WTC11 (cell line): ENCODE measurements around the gene SETD7. TPM values are rescaled to one million over a fixed set of nuclear protein-coding genes. Genes with fewer than 3 reads are reported as not detected.

ENCODE experiments used
- ATAC-seq: fragments of 200-7000 bp; cut with Tn5 transposase; 2 replicates; pipeline ENCODE4 v1.10.0; 2021; ENCODE audit warnings: mild to moderate bottlenecking, moderate library complexity
- CTCF ChIA-PET: fragments of 300-600 bp; sonication (Branson Sonifier 250); formaldehyde crosslinking; loops from one replicate; lab custom pipeline; 2021; ENCODE audit warnings: antibody characterized with exemption; lab: Charles Lee
- POLR2A ChIA-PET: fragments of 350-600 bp; sonication (Branson Sonifier 250); formaldehyde crosslinking; loops from one replicate; lab custom pipeline; 2021; ENCODE audit warnings: antibody characterized with exemption; lab: Charles Lee
- DNase-seq: peaks from one replicate; pipeline ENCODE4 v3.0.0; 2021; ENCODE audit warnings: low spot score
- H3K27ac Mint-ChIP-seq: 2 replicates; pipeline ENCODE4 v1.8.0; 2021; ENCODE audit warnings: mixed read lengths
- H3K27me3 Mint-ChIP-seq: 2 replicates; pipeline ENCODE4 v1.8.0; 2021; ENCODE audit warnings: low read depth, mild to moderate bottlenecking, moderate library complexity, mixed read lengths
- H3K36me3 Mint-ChIP-seq: 2 replicates; pipeline ENCODE4 v1.8.0; 2021; ENCODE audit warnings: mixed read lengths
- H3K4me1 Mint-ChIP-seq: 2 replicates; pipeline ENCODE4 v1.8.0; 2022; ENCODE audit warnings: mixed read lengths
- H3K4me3 Mint-ChIP-seq: 2 replicates; pipeline ENCODE4 v1.8.0; 2021; ENCODE audit warnings: mild to moderate bottlenecking, moderate library complexity, mixed read lengths
- H3K9me3 Mint-ChIP-seq: 2 replicates; pipeline ENCODE4 v1.8.0; 2021; ENCODE audit warnings: mixed read lengths
- ATF2 ChIP-seq: sonication (generic); formaldehyde crosslinking; IDR thresholded peaks from 2 replicates; pipeline ENCODE4 v1.8.1; 2022; ENCODE audit warnings: low read depth, missing genetic modification reagents, borderline replicate concordance
- E2F1 ChIP-seq: sonication (generic); formaldehyde crosslinking; IDR thresholded peaks from 2 replicates; pipeline ENCODE4 v1.8.0; 2022; ENCODE audit warnings: mild to moderate bottlenecking, missing genetic modification reagents
- ELF4 ChIP-seq: sonication (generic); formaldehyde crosslinking; IDR thresholded peaks from 2 replicates; pipeline ENCODE4 v1.8.1; 2022; ENCODE audit warnings: low read depth, mild to moderate bottlenecking, moderate library complexity, missing genetic modification reagents
- ERG ChIP-seq: fragments of 250-450 bp; sonication (Bioruptor Pico); IDR thresholded peaks from 2 replicates; pipeline ENCODE4 v1.8.0; 2021; ENCODE audit warnings: mild to moderate bottlenecking
- FOXJ3 ChIP-seq: sonication (generic); formaldehyde crosslinking; IDR thresholded peaks from 2 replicates; pipeline ENCODE4 v1.9.0; 2021; ENCODE audit warnings: missing genetic modification reagents, mild to moderate bottlenecking, borderline replicate concordance
- FOXP1 ChIP-seq: sonication (generic); formaldehyde crosslinking; IDR thresholded peaks from 2 replicates; pipeline ENCODE4 v1.8.0; 2022; ENCODE audit warnings: missing genetic modification reagents, mild to moderate bottlenecking, moderate library complexity, borderline replicate concordance
- HMGA2 ChIP-seq: fragments of 250-450 bp; sonication (Bioruptor Pico); IDR thresholded peaks from 2 replicates; pipeline ENCODE4 v1.4.0; 2021; ENCODE audit warnings: mild to moderate bottlenecking, moderate library complexity
- JAZF1 ChIP-seq: fragments of 250-450 bp; sonication (Bioruptor Pico); IDR thresholded peaks from 2 replicates; pipeline ENCODE4 v1.9.0; 2021; ENCODE audit warnings: moderate library complexity, mild to moderate bottlenecking, inconsistent platforms
- MLX ChIP-seq: sonication (generic); formaldehyde crosslinking; IDR thresholded peaks from 2 replicates; pipeline ENCODE4 v1.8.1; 2023; ENCODE audit warnings: mild to moderate bottlenecking, missing genetic modification reagents, moderate library complexity
- OVOL2 ChIP-seq: fragments of 250-450 bp; sonication (Bioruptor Pico); IDR thresholded peaks from 2 replicates; pipeline ENCODE4 v1.9.0; 2021; ENCODE audit warnings: mild to moderate bottlenecking, borderline replicate concordance
- STAT6 ChIP-seq: sonication (generic); formaldehyde crosslinking; conservative IDR thresholded peaks from 2 replicates; pipeline ENCODE4 v1.8.1; 2023; ENCODE audit warnings: mild to moderate bottlenecking, low read depth, missing genetic modification reagents, moderate library complexity
- TEAD4 ChIP-seq: sonication (generic); formaldehyde crosslinking; IDR thresholded peaks from 2 replicates; pipeline ENCODE4 v1.8.0; 2022; ENCODE audit warnings: mild to moderate bottlenecking, missing genetic modification reagents
- TP53 ChIP-seq: sonication (generic); formaldehyde crosslinking; IDR thresholded peaks from 2 replicates; pipeline ENCODE4 v1.8.1; 2023; ENCODE audit warnings: mild to moderate bottlenecking, missing genetic modification reagents
- ZNF219 ChIP-seq: sonication (generic); formaldehyde crosslinking; IDR thresholded peaks from 2 replicates; pipeline ENCODE4 v1.8.0; 2023; ENCODE audit warnings: missing genetic modification reagents, mild to moderate bottlenecking, borderline replicate concordance
- ZNF232 ChIP-seq: sonication (generic); formaldehyde crosslinking; IDR thresholded peaks from 2 replicates; pipeline ENCODE4 v1.8.0; 2022; ENCODE audit warnings: mild to moderate bottlenecking, missing genetic modification reagents
- ZNF281 ChIP-seq: sonication (generic); formaldehyde crosslinking; IDR thresholded peaks from 2 replicates; pipeline ENCODE4 v1.8.0; 2023; ENCODE audit warnings: mild to moderate bottlenecking, missing genetic modification reagents
- ZNF423 ChIP-seq: fragments of 250-450 bp; sonication (Bioruptor Pico); IDR thresholded peaks from 2 replicates; pipeline ENCODE4 v2.1.2; 2022; ENCODE audit warnings: mild to moderate bottlenecking, moderate library complexity
- ZNF671 ChIP-seq: fragments of 250-450 bp; sonication (Bioruptor Pico); IDR thresholded peaks from 2 replicates; pipeline ENCODE4 v1.8.0; 2021; ENCODE audit warnings: mild to moderate bottlenecking
- ZSCAN18 ChIP-seq: fragments of 250-450 bp; sonication (Bioruptor Pico); IDR thresholded peaks from 2 replicates; pipeline ENCODE4 v2.1.2; 2022; ENCODE audit warnings: mild to moderate bottlenecking, moderate library complexity
- total RNA-seq: library from RNA; stranded (reverse); gene quantifications from 3 replicates; pipeline ENCODE4 v1.2.3, GENCODE V29; 2021

Gene SETD7
- total RNA-seq, 1 experiment from 2014 or later, result 5.6 TPM

- POLR2A ChIA-PET, result no interaction called here
- Mint-ChIP-seq H3K27ac (no peak overlapping the region), H3K36me3 (no peaks in the 10 kb centered on the region), H3K4me1 (peaks cover 13% of the 10 kb centered on the region), H3K4me3 (no peak overlapping the region), H3K27me3 (no peaks in the 10 kb centered on the region), H3K9me3 (peaks cover 5% of the 10 kb centered on the region)
- ATAC-seq, result no peak
- TF ChIP-seq JAZF1 (CRISPR knock-in tag) (no peak), TP53 (CRISPR knock-in tag) (no peak), HMGA2 (CRISPR knock-in tag) (no peak), E2F1 (CRISPR knock-in tag) (no peak), ZNF232 (CRISPR knock-in tag) (no peak), STAT6 (CRISPR knock-in tag) (no peak), TEAD4 (CRISPR knock-in tag) (no peak)
- CTCF ChIA-PET, result interaction anchor here (3.3 kb wide), 1 partner anchor 10 kb away, joined by 36 read pairs; no protein-coding TSS in a partner anchor
- DNase-seq, result no peak
These were observed 56.8 kb downstream of the SETD7 start for GRCh38 chr4:139499186-139499585.

- TF ChIP-seq ZNF281 (CRISPR knock-in tag) (no peak), ZNF423 (CRISPR knock-in tag) (no peak), ZNF219 (no peak), MLX (CRISPR knock-in tag) (no peak), ERG (CRISPR knock-in tag) (no peak), FOXP1 (CRISPR knock-in tag) (no peak), FOXJ3 (CRISPR knock-in tag) (no peak)
- no peak overlapping the region for H3K4me3 Mint-ChIP-seq
- ChIA-PET CTCF (interaction anchor here (1.1 to 1.7 kb wide), 2 partner anchors 17 to 40 kb away, joined by 3 to 5 read pairs; no protein-coding TSS in a partner anchor), POLR2A (no interaction called here)
- DNase-seq (no peak), ATAC-seq (no peak)
- H3K36me3 Mint-ChIP-seq, result no peaks in the 10 kb centered on the region
- peaks cover 11% of the 10 kb centered on the region for H3K4me1 Mint-ChIP-seq
- peak overlapping the region; percentile 4; the same call in 1 of the 2 replicates for H3K27ac Mint-ChIP-seq
- H3K27me3 Mint-ChIP-seq, result no peaks in the 10 kb centered on the region
- H3K9me3 Mint-ChIP-seq, result peaks cover 7% of the 10 kb centered on the region
These were observed 62.8 kb downstream of the SETD7 start for GRCh38 chr4:139493176-139493575.

- DNase-seq (no peak), ATAC-seq (peak; percentile 94)
- POLR2A ChIA-PET, result no interaction called here
- peaks cover 7% of the 10 kb centered on the region for H3K9me3 Mint-ChIP-seq
- CTCF ChIA-PET, result interaction anchor here (1.7 kb wide), 1 partner anchor 39 kb away, joined by 5 read pairs; no protein-coding TSS in a partner anchor
- H3K4me3 Mint-ChIP-seq, result no peak overlapping the region
- H3K36me3 Mint-ChIP-seq, result no peaks in the 10 kb centered on the region
- H3K4me1 Mint-ChIP-seq, result peaks cover 11% of the 10 kb centered on the region
- H3K27ac Mint-ChIP-seq, result no peak overlapping the region
- H3K27me3 Mint-ChIP-seq, result no peaks in the 10 kb centered on the region
- TF ChIP-seq ZSCAN18 (CRISPR knock-in tag), result no peak
- no peak for TF ChIP-seq ATF2 (CRISPR knock-in tag)
- no peak for TF ChIP-seq ELF4 (CRISPR knock-in tag)
- no peak for TF ChIP-seq ZNF671 (CRISPR knock-in tag)
- TF ChIP-seq OVOL2 (CRISPR knock-in tag), result no peak
These were observed 63.6 kb downstream of the SETD7 start for GRCh38 chr4:139492429-139492828.
